Esophagus squamous epithelium (tissue), 4 donors: ENCODE results near the gene UBXN11.

Experiments used
- POLR2A ChIP-seq, 4 donors: fragments of 450-650 bp; IDR thresholded peaks; one replicate each; pipeline ENCODE4 v1.6.1; 2017; ENCODE audit warnings: antibody characterized with exemption in 4 of 4, mild to moderate bottlenecking in 4 of 4, moderate library complexity in 3 of 4
- TF ChIP-seq, protein P1 (sequence below), 6 experiments: fragments of 450-650 bp in 4 of 6; fragments of 200-600 bp in 2 of 6; sonication (generic) in 2 of 6; IDR thresholded peaks; one replicate each; pipeline ENCODE4 v1.5.1; 2016 to 2019; ENCODE audit warnings: antibody characterized with exemption in 6 of 6, mild to moderate bottlenecking in 4 of 6, moderate library complexity in 4 of 6

DNA sequence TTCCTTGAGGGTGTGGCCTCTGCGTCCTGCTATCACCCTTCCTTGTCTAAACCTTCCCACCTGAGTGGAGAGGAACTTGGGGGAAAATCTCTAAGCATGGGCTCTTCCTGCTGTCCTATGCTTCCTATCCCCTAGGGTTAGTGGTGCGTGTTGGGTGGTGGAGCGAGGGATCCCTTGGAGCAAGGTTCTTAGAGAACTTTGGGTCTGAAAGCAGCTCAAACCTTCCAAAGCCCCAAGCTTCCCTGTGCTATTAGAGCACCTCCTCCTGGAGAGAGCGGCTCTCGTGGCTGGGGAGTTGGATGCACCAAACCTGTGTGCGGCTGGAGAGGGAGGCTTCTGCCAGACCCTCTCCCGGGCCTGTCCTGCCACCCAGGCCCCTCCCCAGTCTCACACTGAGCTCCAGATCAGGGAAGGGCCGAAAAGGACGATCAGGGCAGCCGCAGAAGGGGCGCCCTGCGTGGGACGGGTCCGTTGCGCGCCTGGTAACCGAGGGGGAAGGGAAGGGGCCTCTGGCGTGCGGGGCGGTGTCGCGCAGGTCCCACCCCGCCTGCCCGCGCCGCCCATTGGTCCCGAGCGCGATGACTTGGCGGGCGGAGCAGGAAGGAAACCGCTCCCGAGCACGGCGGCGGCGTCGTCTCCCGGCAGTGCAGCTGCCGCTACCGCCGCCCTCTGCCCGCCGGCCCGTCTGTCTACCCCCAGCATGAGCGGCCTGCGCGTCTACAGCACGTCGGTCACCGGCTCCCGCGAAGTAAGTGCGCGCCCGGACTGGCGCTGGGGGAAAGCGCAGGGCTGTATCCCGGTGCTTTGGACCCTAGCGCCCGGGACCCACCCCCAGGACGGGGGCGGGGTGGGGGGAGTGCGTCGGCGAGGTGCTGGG is 26.7 kb downstream of the UBXN11 start, which contains the start of gene SH3BGRL3:
- TF ChIP-seq, protein P1, sequence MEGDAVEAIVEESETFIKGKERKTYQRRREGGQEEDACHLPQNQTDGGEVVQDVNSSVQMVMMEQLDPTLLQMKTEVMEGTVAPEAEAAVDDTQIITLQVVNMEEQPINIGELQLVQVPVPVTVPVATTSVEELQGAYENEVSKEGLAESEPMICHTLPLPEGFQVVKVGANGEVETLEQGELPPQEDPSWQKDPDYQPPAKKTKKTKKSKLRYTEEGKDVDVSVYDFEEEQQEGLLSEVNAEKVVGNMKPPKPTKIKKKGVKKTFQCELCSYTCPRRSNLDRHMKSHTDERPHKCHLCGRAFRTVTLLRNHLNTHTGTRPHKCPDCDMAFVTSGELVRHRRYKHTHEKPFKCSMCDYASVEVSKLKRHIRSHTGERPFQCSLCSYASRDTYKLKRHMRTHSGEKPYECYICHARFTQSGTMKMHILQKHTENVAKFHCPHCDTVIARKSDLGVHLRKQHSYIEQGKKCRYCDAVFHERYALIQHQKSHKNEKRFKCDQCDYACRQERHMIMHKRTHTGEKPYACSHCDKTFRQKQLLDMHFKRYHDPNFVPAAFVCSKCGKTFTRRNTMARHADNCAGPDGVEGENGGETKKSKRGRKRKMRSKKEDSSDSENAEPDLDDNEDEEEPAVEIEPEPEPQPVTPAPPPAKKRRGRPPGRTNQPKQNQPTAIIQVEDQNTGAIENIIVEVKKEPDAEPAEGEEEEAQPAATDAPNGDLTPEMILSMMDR (IDR thresholded peaks at IDR 0.05), result peak in 4 of 6 experiments; percentile 15 to 53 (median 27)
- peak in 3 of 4 donors; percentile 80 to 98 (median 96) for TF ChIP-seq POLR2A (IDR thresholded peaks at IDR 0.05)
